HG02981 (cell line): ENCODE results near the gene SLC9A2.

Experiments
- ATAC-seq: cut with Tn5 transposase; IDR thresholded peaks from one replicate; pipeline ENCODE4 v1.9.1; 2021; ENCODE audit warnings: mild to moderate bottlenecking, moderate library complexity; ENCODE audit not compliant: unreplicated experiment

SLC9A2 gene, protein sequence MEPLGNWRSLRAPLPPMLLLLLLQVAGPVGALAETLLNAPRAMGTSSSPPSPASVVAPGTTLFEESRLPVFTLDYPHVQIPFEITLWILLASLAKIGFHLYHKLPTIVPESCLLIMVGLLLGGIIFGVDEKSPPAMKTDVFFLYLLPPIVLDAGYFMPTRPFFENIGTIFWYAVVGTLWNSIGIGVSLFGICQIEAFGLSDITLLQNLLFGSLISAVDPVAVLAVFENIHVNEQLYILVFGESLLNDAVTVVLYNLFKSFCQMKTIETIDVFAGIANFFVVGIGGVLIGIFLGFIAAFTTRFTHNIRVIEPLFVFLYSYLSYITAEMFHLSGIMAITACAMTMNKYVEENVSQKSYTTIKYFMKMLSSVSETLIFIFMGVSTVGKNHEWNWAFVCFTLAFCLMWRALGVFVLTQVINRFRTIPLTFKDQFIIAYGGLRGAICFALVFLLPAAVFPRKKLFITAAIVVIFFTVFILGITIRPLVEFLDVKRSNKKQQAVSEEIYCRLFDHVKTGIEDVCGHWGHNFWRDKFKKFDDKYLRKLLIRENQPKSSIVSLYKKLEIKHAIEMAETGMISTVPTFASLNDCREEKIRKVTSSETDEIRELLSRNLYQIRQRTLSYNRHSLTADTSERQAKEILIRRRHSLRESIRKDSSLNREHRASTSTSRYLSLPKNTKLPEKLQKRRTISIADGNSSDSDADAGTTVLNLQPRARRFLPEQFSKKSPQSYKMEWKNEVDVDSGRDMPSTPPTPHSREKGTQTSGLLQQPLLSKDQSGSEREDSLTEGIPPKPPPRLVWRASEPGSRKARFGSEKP

DNA sequence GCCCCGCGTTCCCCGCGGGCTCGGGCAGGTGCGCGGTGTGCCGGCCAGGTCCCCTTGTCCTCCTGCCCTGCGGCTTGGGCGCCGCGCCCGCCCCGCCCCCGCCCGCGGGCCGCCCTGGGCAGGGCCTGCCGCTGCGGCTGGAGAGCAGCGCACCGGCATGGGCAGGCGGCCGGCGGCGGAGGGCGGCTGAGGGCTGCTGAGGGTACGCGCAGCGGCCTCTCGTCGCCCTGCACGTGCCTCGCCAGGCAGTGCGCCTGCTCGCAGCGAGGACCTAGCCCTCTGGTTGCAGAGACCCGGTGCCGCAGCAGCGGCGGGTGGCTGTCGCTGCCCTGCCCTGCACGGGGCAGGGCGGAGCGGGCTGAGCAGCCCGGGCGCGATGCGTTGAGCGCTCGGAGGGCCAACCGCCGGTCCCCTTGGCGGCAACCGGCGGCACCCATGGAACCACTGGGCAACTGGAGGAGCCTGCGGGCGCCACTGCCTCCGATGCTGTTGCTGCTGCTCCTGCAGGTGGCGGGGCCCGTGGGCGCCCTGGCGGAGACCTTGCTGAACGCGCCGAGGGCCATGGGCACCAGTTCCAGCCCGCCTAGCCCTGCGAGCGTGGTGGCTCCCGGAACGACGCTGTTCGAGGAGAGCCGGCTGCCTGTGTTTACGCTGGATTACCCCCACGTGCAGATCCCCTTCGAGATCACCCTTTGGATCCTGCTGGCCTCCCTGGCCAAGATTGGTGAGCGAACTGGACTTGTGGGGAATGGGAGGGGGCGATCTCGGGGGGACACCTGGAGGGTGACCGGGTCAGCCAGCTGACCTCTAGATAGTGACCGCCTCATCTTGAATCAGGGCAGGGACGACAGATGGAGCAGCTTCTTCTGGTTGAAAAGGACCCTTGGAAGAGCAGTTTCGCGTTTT is at the start of gene SLC9A2:
Gene SLC9A2, plus strand, starts transcription at position 140 of the 906 bp plus-strand sequence. Its CDS starts 296 bp downstream, at position 436.
- no peak for ATAC-seq

- no peak for ATAC-seq
These were observed 43.5 kb upstream of the SLC9A2 start for GRCh38 chr2:102575888-102576287.

GRCh38 chr2:102578376-102578775 is 41.0 kb upstream of the SLC9A2 start:
- ATAC-seq = no peak

DNA sequence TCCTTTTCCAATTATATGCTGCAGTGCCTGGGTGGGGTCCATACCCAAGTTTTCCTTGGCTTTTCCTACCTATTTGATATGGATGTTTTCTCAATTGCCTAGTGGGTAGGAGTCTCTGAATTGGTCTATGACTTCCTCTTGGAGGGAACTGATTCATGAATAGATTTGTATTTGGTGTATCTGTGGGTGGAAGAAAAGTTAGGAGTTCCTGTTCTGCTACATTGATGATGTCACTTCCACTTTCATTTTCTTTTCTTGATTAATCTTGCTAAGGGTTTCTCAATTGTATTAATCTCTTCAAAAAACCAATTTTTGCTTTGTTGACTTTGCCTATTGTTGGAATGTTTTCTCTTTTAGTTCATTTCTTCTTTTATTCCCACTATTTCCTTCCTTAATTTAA is 37.4 kb upstream of the SLC9A2 start:
- ATAC-seq = no peak

- no peak for ATAC-seq
These were observed 36.5 kb upstream of the SLC9A2 start for GRCh38 chr2:102582845-102583244.

DNA sequence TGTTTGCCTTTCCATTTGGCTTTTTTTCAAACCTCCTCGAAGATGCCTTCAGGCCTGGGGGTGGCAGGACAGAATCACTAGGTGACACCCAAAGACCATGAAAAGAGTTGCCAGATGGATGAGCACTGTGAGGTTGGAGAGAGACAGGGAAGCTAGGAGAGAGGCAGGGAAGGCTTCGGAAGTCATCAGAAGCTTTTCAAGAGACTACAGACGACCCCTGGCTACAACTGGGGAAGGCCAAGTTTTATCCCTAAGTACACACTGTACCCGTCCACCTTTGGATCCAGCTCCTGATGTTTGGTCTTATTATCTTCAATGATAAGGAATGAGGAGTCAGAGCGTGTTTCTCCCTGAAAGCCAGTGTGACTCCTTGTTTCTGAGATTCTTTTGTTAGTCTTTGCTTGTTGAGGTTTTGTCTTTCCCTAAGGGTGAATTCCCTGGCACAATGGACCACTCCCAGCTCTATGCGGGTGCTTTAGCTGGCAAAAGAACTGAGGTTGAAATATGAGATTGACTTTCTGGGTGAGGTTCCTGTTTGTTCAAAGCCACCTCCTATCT is 33.4 kb upstream of the SLC9A2 start:
- no peak for ATAC-seq

DNA sequence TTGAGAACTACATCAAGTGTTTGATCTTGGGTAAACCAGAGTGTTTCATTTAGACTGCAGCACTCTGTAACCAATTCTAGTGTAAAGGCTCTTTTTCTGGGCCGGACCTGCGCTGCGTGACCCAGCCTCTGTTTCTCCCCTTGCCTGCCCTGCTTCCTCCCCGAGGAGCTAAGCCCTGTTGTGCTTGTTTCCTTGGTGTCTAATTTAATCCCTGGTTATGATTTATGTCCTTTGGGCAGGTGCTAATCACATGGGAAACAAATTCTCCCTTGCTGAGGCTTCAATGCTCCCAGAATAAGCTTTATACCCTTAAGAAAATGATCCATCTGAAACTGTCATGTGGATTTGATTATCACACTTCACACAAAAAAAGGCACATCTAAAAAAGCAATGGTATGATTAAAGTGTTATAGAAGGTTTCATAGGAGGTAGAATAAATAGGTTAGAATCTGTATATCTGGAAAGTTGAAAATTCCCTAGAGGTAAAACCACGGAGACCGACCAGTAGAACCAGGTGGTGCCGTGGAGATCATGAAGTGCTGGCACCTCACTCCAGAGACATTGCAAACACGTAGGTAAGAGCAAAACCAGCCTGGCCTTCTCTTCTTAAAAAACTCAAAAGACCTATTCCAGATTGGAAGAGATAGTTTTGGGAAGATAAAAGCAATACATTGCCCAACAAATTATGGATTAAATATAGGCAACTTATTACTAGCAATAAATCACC is 31.0 kb upstream of the SLC9A2 start:
- ATAC-seq = no peak

DNA sequence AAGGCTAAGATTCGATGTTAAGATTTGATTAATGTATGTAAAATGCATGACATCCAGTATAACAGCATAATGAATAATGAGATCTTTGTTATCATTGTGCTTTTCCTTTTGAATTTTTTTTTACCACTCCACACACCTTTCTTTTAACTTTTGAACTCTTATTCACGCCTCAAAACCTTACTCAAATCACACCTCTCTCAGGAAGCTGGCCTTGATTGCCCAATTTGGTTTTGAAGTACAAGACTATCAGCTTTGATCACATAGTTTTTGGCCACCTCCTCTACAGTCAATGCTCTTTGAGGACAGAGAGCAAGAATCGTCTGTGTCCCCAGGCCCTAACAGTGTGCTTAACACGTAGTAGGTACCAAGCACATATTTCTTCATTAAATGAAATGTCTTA is 29.9 kb upstream of the SLC9A2 start:
- ATAC-seq = no peak

GRCh38 chr2:102591491-102592045 is 27.8 kb upstream of the SLC9A2 start:
- no peak for ATAC-seq

GRCh38 chr2:102592601-102593000 is 26.8 kb upstream of the SLC9A2 start:
- no peak for ATAC-seq

DNA sequence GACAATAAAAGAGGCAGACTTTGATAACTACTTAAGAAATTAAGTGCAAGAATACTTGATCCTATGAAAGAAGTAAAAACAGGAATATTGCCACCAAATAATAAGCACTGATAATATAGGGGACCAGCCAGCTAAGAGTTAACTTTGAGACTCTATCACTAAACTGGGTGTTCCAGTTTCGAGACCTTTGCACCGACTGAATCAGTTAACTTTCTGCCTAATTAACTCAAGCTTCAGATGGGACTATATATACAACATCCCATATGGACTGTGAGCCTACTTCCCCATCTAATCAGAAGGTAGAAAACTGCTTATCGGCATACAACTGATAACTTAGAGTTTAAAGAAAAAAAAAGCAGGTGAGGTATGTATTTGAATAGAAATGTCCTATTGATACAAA is 25.8 kb upstream of the SLC9A2 start:
- no peak for ATAC-seq

GRCh38 chr2:102594445-102595016 is 24.8 kb upstream of the SLC9A2 start:
- no peak for ATAC-seq

DNA sequence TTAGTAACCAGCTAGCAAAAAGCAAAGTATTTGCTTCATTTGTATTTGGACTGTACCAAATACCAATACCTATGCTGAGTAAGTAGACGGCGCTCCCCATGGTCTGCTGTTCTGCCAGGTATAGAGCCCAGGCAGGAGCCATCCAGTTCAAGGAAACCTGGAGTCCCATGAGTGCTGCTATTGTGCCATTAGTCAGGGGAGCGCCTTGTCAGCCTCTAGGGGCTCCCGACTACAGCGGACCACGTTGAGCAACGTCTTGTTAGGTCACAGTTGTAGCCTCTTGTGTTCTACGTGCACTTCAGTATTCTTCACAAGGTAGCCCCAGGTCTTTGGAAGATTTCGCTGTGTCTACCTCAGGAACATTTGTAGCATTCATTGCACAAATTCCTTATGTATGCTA is 21.6 kb upstream of the SLC9A2 start:
- ATAC-seq = no peak

DNA sequence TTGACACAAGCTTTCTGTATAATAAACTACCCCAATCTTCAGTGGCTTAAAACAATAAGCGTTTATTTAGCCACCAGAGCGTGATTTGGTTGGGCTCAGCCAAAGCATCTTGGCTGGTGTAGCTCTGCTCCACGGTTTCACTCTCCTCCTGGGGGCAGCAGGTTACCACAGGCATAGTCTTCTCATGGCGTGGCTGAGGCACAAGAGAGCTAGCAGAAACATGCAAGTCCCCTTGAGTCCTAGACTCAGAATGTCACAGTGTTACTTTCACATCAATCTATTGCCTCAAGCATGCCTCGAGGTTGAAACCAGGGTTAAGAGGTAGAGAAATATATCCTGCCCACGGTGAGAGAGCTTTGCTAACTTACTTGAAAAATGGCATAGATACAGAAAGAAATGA is 19.9 kb upstream of the SLC9A2 start:
- ATAC-seq = no peak

GRCh38 chr2:102601730-102602129 is 17.6 kb upstream of the SLC9A2 start:
- ATAC-seq = no peak

DNA sequence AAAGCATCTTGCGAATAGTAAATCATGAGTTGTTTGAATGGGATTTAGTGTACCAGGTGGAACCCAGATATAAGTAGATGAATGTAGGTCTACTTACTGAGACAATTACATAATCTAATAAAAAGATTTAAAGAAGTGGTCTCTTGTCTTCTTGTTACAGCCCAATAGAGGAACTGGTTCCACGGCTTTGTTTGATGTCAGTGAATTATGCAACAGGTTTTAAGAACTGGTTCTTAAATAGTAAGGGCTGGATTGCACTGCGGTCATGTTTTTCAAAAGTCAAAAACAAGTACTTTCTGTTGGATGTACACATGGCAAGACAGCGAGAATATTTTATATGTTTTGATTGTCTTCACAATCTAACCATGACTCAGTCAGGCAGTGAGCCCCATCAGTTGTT is 15.4 kb upstream of the SLC9A2 start:
- ATAC-seq = no peak

- ATAC-seq = no peak
These were observed 14.6 kb upstream of the SLC9A2 start for GRCh38 chr2:102604769-102605168.

GRCh38 chr2:102606353-102606752 is 13.0 kb upstream of the SLC9A2 start:
- ATAC-seq = no peak

DNA sequence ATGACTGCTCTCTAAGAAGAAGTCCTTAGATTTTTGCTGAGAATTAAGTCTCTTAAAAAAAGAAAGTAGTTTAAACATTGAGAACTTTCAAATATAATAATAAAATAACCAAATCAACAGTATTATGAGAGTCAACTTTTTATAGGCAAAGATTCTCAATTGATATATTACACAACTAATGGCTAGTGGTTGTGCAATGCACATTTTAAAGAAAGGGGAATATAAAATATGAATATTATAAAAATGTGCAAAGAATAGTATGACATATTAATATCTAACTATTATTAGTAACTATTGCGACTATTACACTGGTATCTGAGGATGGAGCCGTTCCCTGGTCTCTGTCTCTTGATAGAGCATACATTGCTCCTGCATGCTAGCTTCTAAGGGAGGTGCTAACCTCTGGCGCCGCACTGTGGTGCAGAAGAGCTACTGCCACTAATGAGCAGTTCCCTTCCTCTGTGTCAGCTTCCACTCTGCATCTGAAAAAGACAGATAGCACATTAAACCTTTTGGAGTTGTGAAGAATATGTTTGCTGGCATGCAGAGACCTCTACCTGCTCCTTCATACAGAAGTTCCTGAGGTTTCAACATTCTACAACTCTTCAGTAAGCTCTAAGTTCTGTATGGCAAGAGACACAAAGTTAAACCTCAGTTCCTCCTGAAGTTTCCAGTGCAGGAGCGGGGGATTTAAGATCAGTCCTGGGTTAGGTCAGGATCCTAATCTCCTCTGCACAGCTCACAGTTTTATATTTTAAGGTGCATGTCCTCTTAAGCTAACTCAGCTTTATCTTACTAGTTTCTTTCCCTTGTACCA is 3.5 kb upstream of the SLC9A2 start:
- peak; percentile 92 for ATAC-seq
